Thoracic aorta (tissue), 2 donors: ENCODE measurements around the gene ELAC1. TPM values are rescaled to one million over a fixed set of nuclear protein-coding genes. Genes with fewer than 3 reads are reported as not detected.
A peak's percentile ranks its signal among the peaks of the same experiment; 100 is the strongest.
"Not testable (repeated sequence)": the region's sequence is repeated elsewhere in the genome, so short reads cannot be mapped to it uniquely, and the experiment has no call there.

Experiments used
- ATAC-seq: fragments of 150-250 bp; one replicate; pipeline ENCODE4 v1.8.0; 2017; ENCODE audit warnings: low read depth; ENCODE audit not compliant: insufficient number of reproducible peaks, low FRiP score
- DNase-seq: peaks from one replicate; pipeline ENCODE4 v3.0.0-alpha.2; 2020; ENCODE audit warnings: low spot score
- H3K27ac ChIP-seq, 2 donors: fragments of 200-600 bp; sonication (generic); 1 replicate in 1 of 2; 2 replicates in 1 of 2; pipeline ENCODE4 v1.5.1; 2016; ENCODE audit warnings: mild to moderate bottlenecking in 2 of 2, moderate library complexity in 2 of 2
- H3K27me3 ChIP-seq: fragments of 200-600 bp; sonication (generic); replicated peaks from 2 replicates; pipeline ENCODE4 v1.6.0; 2016; ENCODE audit warnings: mild to moderate bottlenecking; ENCODE audit not compliant: insufficient read depth
- H3K36me3 ChIP-seq: fragments of 200-600 bp; sonication (generic); one replicate; pipeline ENCODE4 v1.5.1; 2016
- H3K4me1 ChIP-seq, 2 donors: fragments of 200-600 bp; sonication (generic); 1 replicate in 1 of 2; 2 replicates in 1 of 2; pipeline versions ENCODE4 v1.5.1 to v1.6.0; 2016; ENCODE audit warnings: low read depth in 2 of 2, mild to moderate bottlenecking in 1 of 2; ENCODE audit not compliant: control insufficient read depth in 1 of 2
- H3K4me3 ChIP-seq: fragments of 200-600 bp; sonication (generic); 2 replicates; pipeline ENCODE4 v1.5.1; 2016; ENCODE audit warnings: mild to moderate bottlenecking
- H3K9me3 ChIP-seq: fragments of 200-600 bp; sonication (generic); 2 replicates; pipeline ENCODE4 v1.5.1; 2016
- total RNA-seq, 2 donors: library from RNA; depleted of rRNA; stranded (reverse); fragments of >200 nt; gene quantifications; one replicate each; pipeline versions ENCODE4 v1.1.0 to v1.2.3, GENCODE V29; 2016
- TF ChIP-seq, protein P1 (sequence below): fragments of 200-600 bp; sonication (generic); IDR thresholded peaks from one replicate; pipeline ENCODE4 v1.5.1; 2019; ENCODE audit warnings: antibody characterized with exemption

Gene ELAC1
- total RNA-seq, 2 donors from 2014 or later: 2.6 to 5.6 TPM

GRCh38 chr18:50986360-50987087, 18.7 kb downstream of the ELAC1 start:
- Histone ChIP-seq H3K27me3 (no peaks in the 10 kb centered on the region), H3K27ac (peak overlapping the region; percentile 23 to 42), H3K4me3 (no peak overlapping the region), H3K36me3 (no peaks in the 10 kb centered on the region), H3K4me1 (peaks cover 15 to 44% of the 10 kb centered on the region in 2 donors), H3K9me3 (no peaks in the 10 kb centered on the region)
- DNase-seq (no peak), ATAC-seq (no peak)
- TF ChIP-seq, protein P1, sequence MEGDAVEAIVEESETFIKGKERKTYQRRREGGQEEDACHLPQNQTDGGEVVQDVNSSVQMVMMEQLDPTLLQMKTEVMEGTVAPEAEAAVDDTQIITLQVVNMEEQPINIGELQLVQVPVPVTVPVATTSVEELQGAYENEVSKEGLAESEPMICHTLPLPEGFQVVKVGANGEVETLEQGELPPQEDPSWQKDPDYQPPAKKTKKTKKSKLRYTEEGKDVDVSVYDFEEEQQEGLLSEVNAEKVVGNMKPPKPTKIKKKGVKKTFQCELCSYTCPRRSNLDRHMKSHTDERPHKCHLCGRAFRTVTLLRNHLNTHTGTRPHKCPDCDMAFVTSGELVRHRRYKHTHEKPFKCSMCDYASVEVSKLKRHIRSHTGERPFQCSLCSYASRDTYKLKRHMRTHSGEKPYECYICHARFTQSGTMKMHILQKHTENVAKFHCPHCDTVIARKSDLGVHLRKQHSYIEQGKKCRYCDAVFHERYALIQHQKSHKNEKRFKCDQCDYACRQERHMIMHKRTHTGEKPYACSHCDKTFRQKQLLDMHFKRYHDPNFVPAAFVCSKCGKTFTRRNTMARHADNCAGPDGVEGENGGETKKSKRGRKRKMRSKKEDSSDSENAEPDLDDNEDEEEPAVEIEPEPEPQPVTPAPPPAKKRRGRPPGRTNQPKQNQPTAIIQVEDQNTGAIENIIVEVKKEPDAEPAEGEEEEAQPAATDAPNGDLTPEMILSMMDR: no peak

- TF ChIP-seq, protein P1: peak; percentile 28
- ATAC-seq (no peak), DNase-seq (no peak)
- H3K27ac ChIP-seq: peak overlapping the region; percentile 1 to 42
- no peaks in the 10 kb centered on the region for H3K36me3 ChIP-seq
- H3K27me3 ChIP-seq: no peaks in the 10 kb centered on the region
- peaks cover 15 to 40% of the 10 kb centered on the region in 2 donors for H3K4me1 ChIP-seq
- no peaks in the 10 kb centered on the region for H3K9me3 ChIP-seq
- no peak overlapping the region for H3K4me3 ChIP-seq
Observed at GRCh38 chr18:50987261-50987660, 19.4 kb downstream of the ELAC1 start.

GRCh38 chr18:50989711-50990110, 21.9 kb downstream of the ELAC1 start:
- TF ChIP-seq, protein P1: no peak
- Histone ChIP-seq H3K4me3 (no peak overlapping the region), H3K36me3 (no peaks in the 10 kb centered on the region), H3K27ac (no peak overlapping the region), H3K27me3 (no peaks in the 10 kb centered on the region), H3K9me3 (no peaks in the 10 kb centered on the region), H3K4me1 (peaks cover 12 to 31% of the 10 kb centered on the region in 2 donors)
- DNase-seq: no peak
- no peak for ATAC-seq

- no peak overlapping the region for H3K27ac ChIP-seq
- DNase-seq: no peak
- peaks cover 2 to 10% of the 10 kb centered on the region in 2 donors for H3K4me1 ChIP-seq
- H3K9me3 ChIP-seq: no peaks in the 10 kb centered on the region
- no peak overlapping the region for H3K4me3 ChIP-seq
- H3K27me3 ChIP-seq: no peaks in the 10 kb centered on the region
- TF ChIP-seq, protein P1: no peak
- ATAC-seq: no peak
- no peaks in the 10 kb centered on the region for H3K36me3 ChIP-seq
Observed at GRCh38 chr18:50992351-50992762, 24.5 kb downstream of the ELAC1 start.

GRCh38 chr18:50994031-50994430, 26.2 kb downstream of the ELAC1 start:
- no peak overlapping the region for H3K27ac ChIP-seq
- no peaks in the 10 kb centered on the region for H3K9me3 ChIP-seq
- ATAC-seq: no peak

GRCh38 chr18:51003174-51003573, 35.3 kb downstream of the ELAC1 start:
- not testable (repeated sequence) for H3K27me3 ChIP-seq, DNase-seq, H3K36me3 ChIP-seq, ATAC-seq, H3K9me3 ChIP-seq, H3K27ac ChIP-seq, H3K4me3 ChIP-seq, H3K4me1 ChIP-seq

More at GRCh38 chr18:50994031-50994430, 26.2 kb downstream of the ELAC1 start:
- DNase-seq: no peak
- H3K4me1 ChIP-seq: no peaks in the 10 kb centered on the region
- TF ChIP-seq, protein P1: no peak
- H3K27me3 ChIP-seq: no peaks in the 10 kb centered on the region
- H3K4me3 ChIP-seq: no peak overlapping the region
- no peaks in the 10 kb centered on the region for H3K36me3 ChIP-seq
